ENCODE data around the gene TM4SF18. TPM values are rescaled to one million over a fixed set of nuclear protein-coding genes. Genes with fewer than 3 reads are reported as not detected.
A peak's percentile ranks its signal among the peaks of the same experiment; 100 is the strongest.
"Not testable (repeated sequence)": the region's sequence is repeated elsewhere in the genome, so short reads cannot be mapped to it uniquely, and the experiment has no call there.

Gene TM4SF18
- total and polyA plus RNA-seq, 5 donors = 2.9 to 6.1 (median 4.5) TPM

GRCh38 chr3:149342413-149343380 is 9.3 kb upstream of the TM4SF18 start:
- H3K27me3 ChIP-seq (ENCODE audit: control insufficient read depth, insufficient read depth) = no peaks in the 10 kb centered on the region
- H3K9me3 ChIP-seq (ENCODE audit: control insufficient read depth, low read length) = no peaks in the 10 kb centered on the region
- H3K4me1 ChIP-seq (ENCODE audit: control insufficient read depth, insufficient read depth, low read length) = peaks cover 3% of the 10 kb centered on the region
- 87% methylated on average over 4 of the region's 4 CpGs for WGBS
- H3K4me3 ChIP-seq (ENCODE audit: low read length) = no peak overlapping the region
- intact Hi-C loops (cut with DNase I) = loop anchor here in 1 of 4 donors (10.0 kb wide), 1 partner anchor 142 kb away; no protein-coding TSS in a partner anchor
- DNase-seq (no peak), ATAC-seq (no peak)
- H3K27ac ChIP-seq (ENCODE audit: low read length) = no peak overlapping the region

GRCh38 chr3:149340310-149340933 is 7.0 kb upstream of the TM4SF18 start:
- peaks cover 3% of the 10 kb centered on the region for H3K4me1 ChIP-seq (ENCODE audit: control insufficient read depth, insufficient read depth, low read length)
- peak overlapping the region; percentile 53 for H3K27ac ChIP-seq (ENCODE audit: low read length)
- 20% methylated on average over 1 of the region's 1 CpG for WGBS
- no peak overlapping the region for H3K4me3 ChIP-seq (ENCODE audit: low read length)
- H3K27me3 ChIP-seq (ENCODE audit: control insufficient read depth, insufficient read depth) = no peaks in the 10 kb centered on the region
- H3K9me3 ChIP-seq (ENCODE audit: control insufficient read depth, low read length) = no peaks in the 10 kb centered on the region
- ATAC-seq = peak; percentile 45 to 61
- intact Hi-C loops (cut with DNase I) = loop anchor here in 1 of 4 donors (10.0 kb wide), 1 partner anchor 144 kb away; no protein-coding TSS in a partner anchor
- DNase-seq = no peak

GRCh38 chr3:149339931-149340309 is 6.5 kb upstream of the TM4SF18 start:
- no peaks in the 10 kb centered on the region for H3K9me3 ChIP-seq (ENCODE audit: control insufficient read depth, low read length)
- intact Hi-C loops (cut with DNase I) = loop anchor here in 1 of 4 donors (10.0 kb wide), 1 partner anchor 145 kb away; no protein-coding TSS in a partner anchor
- no peak overlapping the region for H3K27ac ChIP-seq (ENCODE audit: low read length)
- peaks cover 3% of the 10 kb centered on the region for H3K4me1 ChIP-seq (ENCODE audit: control insufficient read depth, insufficient read depth, low read length)
- H3K27me3 ChIP-seq (ENCODE audit: control insufficient read depth, insufficient read depth) = no peaks in the 10 kb centered on the region
- H3K4me3 ChIP-seq (ENCODE audit: low read length) = no peak overlapping the region
- DNase-seq = peak; percentile 90 to 94 (median 91)
- peak; percentile 97 to 99 for ATAC-seq
- 18% methylated on average over 5 of the region's 5 CpGs for WGBS

- 74% methylated on average over 1 of the region's 1 CpG for WGBS
- intact Hi-C loops (cut with DNase I); H3K4me1 ChIP-seq (ENCODE audit: control insufficient read depth, insufficient read depth, low read length): not testable (repeated sequence)
Observed at GRCh38 chr3:149337486-149337885, 4.0 kb upstream of the TM4SF18 start.

GRCh38 chr3:149336925-149337324 is 3.5 kb upstream of the TM4SF18 start:
- ATAC-seq (peak in 1 of 2 donors; percentile 65), DNase-seq (no peak)
- Histone ChIP-seq H3K4me1 (ENCODE audit: control insufficient read depth, insufficient read depth, low read length) (peaks cover 3% of the 10 kb centered on the region), H3K9me3 (ENCODE audit: control insufficient read depth, low read length) (no peaks in the 10 kb centered on the region), H3K27me3 (ENCODE audit: control insufficient read depth, insufficient read depth) (no peaks in the 10 kb centered on the region), H3K27ac (ENCODE audit: low read length) (no peak overlapping the region), H3K4me3 (ENCODE audit: low read length) (no peak overlapping the region)
- intact Hi-C loops (cut with DNase I) = no loop called here

More at GRCh38 chr3:149337486-149337885, 4.0 kb upstream of the TM4SF18 start:
- ATAC-seq; DNase-seq; H3K9me3 ChIP-seq (ENCODE audit: control insufficient read depth, low read length); H3K4me3 ChIP-seq (ENCODE audit: low read length); H3K27ac ChIP-seq (ENCODE audit: low read length); H3K27me3 ChIP-seq (ENCODE audit: control insufficient read depth, insufficient read depth): not testable (repeated sequence)

GRCh38 chr3:149332771-149333170 is 665 bp downstream of the TM4SF18 start:
- intact Hi-C loops (cut with DNase I) = no loop called here
- ATAC-seq = peak in 1 of 2 donors; percentile 46
- peak overlapping the region; percentile 68 for H3K27ac ChIP-seq (ENCODE audit: low read length)

GRCh38 chr3:149332227-149332765 is 1.1 kb downstream of the TM4SF18 start:
- WGBS = 11% methylated on average over 1 of the region's 1 CpG
- H3K27me3 ChIP-seq (ENCODE audit: control insufficient read depth, insufficient read depth) = no peaks in the 10 kb centered on the region
- H3K4me1 ChIP-seq (ENCODE audit: control insufficient read depth, insufficient read depth, low read length) = no peaks in the 10 kb centered on the region
- peak in 1 of 2 donors; percentile 17 for ATAC-seq
- H3K27ac ChIP-seq (ENCODE audit: low read length) = no peak overlapping the region
- H3K9me3 ChIP-seq (ENCODE audit: control insufficient read depth, low read length) = no peaks in the 10 kb centered on the region
- DNase-seq = no peak
- H3K4me3 ChIP-seq (ENCODE audit: low read length) = peak overlapping the region; percentile 57
- intact Hi-C loops (cut with DNase I) = no loop called here

More at GRCh38 chr3:149332771-149333170, 665 bp downstream of the TM4SF18 start:
- no peaks in the 10 kb centered on the region for H3K27me3 ChIP-seq (ENCODE audit: control insufficient read depth, insufficient read depth)
- H3K4me3 ChIP-seq (ENCODE audit: low read length) = peak overlapping the region; percentile 57
- no peaks in the 10 kb centered on the region for H3K4me1 ChIP-seq (ENCODE audit: control insufficient read depth, insufficient read depth, low read length)
- no peak for DNase-seq
- no peaks in the 10 kb centered on the region for H3K9me3 ChIP-seq (ENCODE audit: control insufficient read depth, low read length)

- no peak for ATAC-seq
- 60% methylated on average over 2 of the region's 2 CpGs for WGBS
- H3K4me3 ChIP-seq (ENCODE audit: low read length) = peak overlapping the region; percentile 28
- no peaks in the 10 kb centered on the region for H3K4me1 ChIP-seq (ENCODE audit: control insufficient read depth, insufficient read depth, low read length)
- H3K9me3 ChIP-seq (ENCODE audit: control insufficient read depth, low read length) = no peaks in the 10 kb centered on the region
- no peak for DNase-seq
- intact Hi-C loops (cut with DNase I) = no loop called here
- H3K27me3 ChIP-seq (ENCODE audit: control insufficient read depth, insufficient read depth) = no peaks in the 10 kb centered on the region
- no peak overlapping the region for H3K27ac ChIP-seq (ENCODE audit: low read length)
Observed at GRCh38 chr3:149331396-149331795, 2.0 kb downstream of the TM4SF18 start.

GRCh38 chr3:149330609-149331331 is 2.7 kb downstream of the TM4SF18 start:
- no peaks in the 10 kb centered on the region for H3K27me3 ChIP-seq (ENCODE audit: control insufficient read depth, insufficient read depth)
- intact Hi-C loops (cut with DNase I) = no loop called here
- no peak for ATAC-seq
- WGBS = 85% methylated on average over 2 of the region's 2 CpGs
- DNase-seq = no peak
- H3K4me3 ChIP-seq (ENCODE audit: low read length) = no peak overlapping the region
- no peaks in the 10 kb centered on the region for H3K4me1 ChIP-seq (ENCODE audit: control insufficient read depth, insufficient read depth, low read length)
- no peak overlapping the region for H3K27ac ChIP-seq (ENCODE audit: low read length)
- no peaks in the 10 kb centered on the region for H3K9me3 ChIP-seq (ENCODE audit: control insufficient read depth, low read length)

- H3K27me3 ChIP-seq (ENCODE audit: control insufficient read depth, insufficient read depth) = no peaks in the 10 kb centered on the region
- intact Hi-C loops (cut with DNase I) = no loop called here
- H3K4me1 ChIP-seq (ENCODE audit: control insufficient read depth, insufficient read depth, low read length) = no peaks in the 10 kb centered on the region
- WGBS = 84% methylated on average over 2 of the region's 2 CpGs
- no peak overlapping the region for H3K4me3 ChIP-seq (ENCODE audit: low read length)
- DNase-seq = no peak
- H3K27ac ChIP-seq (ENCODE audit: low read length) = no peak overlapping the region
- no peak for ATAC-seq
- no peaks in the 10 kb centered on the region for H3K9me3 ChIP-seq (ENCODE audit: control insufficient read depth, low read length)
Observed at GRCh38 chr3:149327156-149327555, 6.3 kb downstream of the TM4SF18 start.

All from right cardiac atrium (tissue), 5 donors.